ENCODE measurements around the gene GGT5.
"Not testable (repeated sequence)": the region's sequence is repeated elsewhere in the genome, so short reads cannot be mapped to it uniquely, and the experiment has no call there.

Gene GGT5

DNA sequence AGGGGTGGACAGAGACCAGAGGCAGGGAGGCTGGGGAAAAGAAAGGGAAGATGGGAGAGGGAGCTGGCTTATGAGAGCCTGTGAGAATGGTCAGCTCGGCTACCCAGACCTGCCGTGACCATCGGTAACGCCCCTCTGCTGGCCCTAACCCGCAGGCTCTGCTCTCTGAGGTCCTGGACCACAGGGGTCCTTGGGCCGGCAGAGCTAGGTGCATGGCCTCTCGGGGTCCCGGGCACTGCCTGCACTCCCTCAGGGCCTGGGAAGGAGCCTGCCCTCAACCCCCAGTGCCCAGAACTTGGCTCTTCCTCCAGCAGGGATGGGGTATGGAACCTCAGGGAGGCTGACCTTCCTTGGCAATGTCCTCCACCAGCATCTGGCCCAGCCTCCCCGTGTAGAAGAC lies 13.2 kb downstream of the GGT5 start:
- no peak for DNase-seq

DNA sequence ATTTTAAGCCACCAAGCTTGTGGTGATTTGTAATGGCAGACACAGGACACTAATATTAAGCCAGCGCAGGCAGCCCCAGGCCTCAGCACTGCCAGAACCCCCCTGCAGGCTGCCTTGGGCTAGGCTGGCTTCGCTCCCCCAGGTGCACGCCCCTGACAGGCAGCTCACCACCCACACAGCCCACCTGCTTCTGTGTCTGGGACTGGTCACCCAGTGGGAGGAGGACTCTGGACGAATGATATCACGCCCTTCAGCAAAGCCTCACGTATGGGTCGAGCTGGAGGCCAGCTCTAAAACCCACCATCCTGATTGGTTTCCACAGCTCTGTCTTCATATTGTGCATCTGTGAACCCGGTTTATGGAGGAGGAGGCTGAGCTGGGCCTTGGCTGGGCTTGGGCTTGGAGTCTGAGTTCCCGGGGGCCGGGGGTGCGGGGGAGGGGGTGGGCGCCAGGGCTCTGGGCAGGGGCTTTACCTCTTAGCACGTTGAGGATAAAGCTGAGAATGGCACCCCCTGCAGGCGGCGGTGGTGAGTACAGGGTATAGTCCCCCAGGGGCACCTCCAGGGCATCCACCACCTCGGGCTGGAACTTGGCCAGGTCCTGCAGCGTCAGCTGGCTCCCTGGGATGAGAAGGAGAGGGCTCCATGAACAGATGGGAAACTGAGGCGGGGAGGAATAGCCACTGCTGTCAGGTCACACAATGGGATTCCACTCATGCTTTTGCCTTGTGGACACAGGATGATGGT lies 13.8 kb downstream of the GGT5 start:
- no peak for DNase-seq

DNA sequence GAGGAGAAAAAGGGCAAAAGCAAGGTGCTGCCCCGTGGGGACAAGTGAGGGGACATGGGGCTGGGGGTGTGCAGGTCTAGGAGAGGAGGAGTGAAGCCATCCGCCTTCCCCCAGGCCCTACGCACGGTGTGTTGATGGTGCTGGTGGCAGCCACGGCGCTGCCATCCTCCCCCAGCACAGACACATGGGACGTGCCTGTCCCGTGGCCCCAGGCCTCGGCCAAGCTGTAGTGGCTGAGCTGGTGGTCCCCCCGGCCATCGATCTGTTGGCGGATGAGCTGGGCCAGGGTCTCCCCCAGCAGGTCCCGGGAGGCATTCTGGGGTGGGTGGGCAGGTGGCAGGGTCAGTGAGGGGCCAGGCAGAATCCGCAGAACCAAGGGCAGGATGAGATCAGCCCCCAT lies 18.9 kb downstream of the GGT5 start:
- no peak for DNase-seq

DNA sequence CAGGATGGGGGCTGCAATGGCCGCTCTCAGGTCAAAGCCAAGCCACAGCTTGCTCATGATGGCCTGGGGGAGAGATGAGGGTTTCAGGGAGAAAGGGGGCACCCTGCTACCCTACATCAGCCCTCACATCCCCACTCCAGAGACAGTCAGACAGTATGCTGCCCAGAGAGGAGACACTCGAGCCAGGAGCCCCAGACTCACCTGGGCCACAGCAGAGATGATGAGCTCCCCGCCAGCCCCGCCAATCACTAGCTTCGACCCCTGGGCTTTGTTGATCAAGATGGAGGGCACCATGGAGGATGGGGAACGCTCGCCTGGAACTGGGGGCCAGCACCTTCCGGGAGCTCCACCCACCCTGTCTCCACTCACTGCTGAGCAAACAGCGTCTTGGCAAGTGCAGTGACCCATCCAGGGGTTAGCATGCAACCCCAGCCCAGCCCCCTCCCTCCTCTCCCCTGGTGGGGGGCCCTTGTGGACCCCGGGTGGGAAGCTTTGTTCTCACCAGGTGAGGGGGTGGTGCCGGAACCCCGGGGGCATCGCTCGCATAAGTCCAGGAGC lies 19.8 kb downstream of the GGT5 start:
- DNase-seq, result no peak

DNA sequence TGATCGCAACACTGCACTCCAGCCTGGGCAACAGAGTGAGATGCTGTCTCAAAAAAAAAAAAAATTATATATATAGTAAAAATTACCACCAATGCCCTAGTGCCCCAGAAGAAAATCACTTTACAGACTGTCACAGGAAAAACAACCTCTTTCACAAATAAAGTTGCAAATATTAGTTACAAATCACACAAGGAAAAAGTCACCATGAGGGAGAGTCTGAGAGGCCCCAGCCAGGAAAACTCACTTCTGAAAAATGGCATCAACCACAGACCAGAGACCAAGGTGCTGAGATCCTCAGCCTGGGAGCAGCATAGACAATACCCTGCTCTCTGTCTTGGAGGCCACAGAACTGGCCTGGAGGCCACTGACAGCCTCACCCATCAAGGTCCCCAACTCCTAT lies 20.4 kb downstream of the GGT5 start:
- no peak for DNase-seq

DNA sequence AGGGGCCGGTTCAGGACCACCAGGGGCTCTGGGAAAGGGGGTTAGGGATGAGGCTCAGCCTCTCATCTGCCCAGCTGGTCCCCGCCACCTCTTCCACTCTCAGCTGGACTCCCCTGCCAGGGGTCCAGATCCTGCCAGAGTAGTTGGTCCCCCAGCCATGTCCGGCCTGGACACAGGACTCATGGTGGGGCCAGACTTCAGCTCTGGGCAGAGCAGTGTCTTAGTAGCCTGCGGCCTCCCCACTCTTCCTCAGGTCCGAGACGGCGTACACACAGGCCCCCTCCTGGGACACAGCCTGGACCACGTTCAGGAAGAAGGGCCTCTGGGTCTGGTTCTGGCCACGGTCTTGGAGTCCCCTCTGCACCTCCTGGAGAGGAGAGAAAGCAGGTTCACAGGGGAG lies 25.1 kb downstream of the GGT5 start:
- DNase-seq, result no peak

DNA sequence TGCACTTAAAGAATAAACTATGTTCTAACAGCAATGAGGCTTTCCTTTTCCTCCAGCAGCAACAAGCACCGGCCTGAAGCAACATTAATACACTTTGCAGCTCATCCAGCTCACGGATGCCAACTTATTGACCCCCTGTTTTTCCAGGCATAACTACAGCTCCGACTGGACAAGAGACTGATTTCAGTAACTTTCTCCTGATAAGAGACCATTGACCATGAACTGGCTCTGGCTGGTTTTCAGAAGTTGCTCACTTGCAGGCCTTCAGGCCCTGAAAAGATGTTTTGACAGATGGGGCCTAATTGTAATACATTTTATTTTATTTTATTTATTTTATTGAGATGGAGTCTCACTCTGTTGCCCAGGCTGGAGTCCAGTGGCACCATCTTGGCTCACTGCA lies 27.5 kb downstream of the GGT5 start:
- no peak for DNase-seq

DNA sequence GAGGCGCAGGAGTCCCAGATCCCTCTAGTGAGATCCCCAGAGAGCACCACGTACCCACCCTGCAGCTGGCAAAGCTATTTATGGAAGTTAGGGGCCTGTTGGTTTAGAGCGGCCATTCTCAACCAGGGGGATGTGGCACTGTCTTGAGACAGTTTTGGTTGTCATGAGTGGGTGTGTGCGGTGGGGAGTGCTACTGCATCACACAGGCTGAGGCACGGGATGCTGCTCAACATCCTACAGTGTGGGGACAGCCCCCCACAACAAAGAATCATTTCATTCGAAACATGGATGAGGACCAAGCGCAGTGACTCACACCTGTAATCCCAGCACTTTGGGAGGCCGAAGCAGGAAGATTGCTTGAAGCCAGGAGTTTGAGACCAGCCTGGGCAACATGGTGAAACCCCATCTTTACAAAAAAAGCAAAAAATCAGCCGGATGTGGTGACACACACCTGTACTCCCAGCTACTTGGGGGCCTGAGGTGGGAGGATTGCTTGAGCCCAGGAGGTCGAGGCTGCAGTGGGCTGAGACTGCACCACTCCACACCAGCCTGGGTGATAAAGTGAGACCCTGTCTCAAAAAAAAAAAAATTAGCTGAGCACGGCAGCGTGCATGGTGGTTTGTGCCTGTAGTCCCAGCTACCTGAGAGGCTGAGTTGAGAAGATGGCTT lies 28.2 kb downstream of the GGT5 start:
- no peak for DNase-seq

DNA sequence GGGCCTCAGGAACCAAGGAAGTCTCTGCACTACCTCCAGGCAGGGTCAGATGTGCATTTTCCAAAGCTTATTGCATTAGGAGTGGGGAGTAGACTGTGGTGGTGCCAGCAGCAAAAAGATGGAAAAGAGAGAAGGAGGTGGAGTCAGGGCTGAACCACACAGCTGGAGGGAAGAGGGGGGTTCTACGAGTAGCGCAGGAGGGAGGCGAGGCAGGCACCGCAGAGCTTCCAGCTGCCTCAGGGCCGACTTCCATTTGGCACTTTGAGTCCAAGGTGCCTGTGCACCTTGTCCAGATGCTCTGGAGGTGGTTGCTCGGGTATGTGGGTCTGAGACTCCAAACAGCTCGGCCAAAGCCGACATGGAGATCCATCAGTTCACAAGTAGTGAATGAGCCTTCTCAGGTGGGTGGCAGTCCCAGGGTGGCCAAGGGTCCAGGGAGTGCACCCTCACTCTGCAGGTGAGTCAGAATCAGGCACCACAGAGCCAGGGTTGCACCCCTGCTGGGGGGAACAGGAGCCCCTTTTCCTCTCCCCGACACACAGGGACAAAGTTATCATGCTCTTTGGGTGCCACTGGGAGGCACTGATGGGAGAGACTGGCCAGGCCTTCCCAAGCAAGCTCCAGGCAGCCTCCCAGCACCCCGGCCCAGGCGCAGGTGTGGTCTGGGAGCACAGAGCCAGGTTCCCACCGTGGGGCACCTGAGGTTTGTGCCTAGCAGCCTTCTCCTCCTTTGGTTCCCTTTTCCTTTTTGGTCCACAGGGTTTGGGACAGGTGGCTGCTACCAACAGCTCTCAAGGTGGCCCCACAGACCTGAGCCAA lies 30.2 kb downstream of the GGT5 start:
- no peak for DNase-seq

DNA sequence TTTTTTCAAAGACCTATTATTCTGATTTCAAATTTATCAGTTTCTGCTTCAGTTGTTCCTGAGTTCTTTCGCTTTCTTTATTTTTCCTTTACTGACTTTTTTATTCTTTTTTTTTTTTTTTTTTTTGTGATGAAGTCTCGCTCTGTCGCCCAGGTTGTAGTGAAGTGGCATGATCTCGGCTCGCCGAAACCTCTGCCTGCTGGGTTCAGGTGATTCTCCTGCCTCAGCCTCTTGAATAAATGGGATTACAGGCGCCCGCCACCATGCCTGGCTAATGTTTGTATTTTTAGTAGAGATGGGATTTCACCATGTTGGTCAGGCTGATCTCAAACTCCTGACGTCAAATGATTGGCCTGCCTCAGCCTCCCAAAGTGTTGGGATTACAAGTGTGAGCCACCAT lies 31.8 kb downstream of the GGT5 start:
- not testable (repeated sequence) for DNase-seq

DNA sequence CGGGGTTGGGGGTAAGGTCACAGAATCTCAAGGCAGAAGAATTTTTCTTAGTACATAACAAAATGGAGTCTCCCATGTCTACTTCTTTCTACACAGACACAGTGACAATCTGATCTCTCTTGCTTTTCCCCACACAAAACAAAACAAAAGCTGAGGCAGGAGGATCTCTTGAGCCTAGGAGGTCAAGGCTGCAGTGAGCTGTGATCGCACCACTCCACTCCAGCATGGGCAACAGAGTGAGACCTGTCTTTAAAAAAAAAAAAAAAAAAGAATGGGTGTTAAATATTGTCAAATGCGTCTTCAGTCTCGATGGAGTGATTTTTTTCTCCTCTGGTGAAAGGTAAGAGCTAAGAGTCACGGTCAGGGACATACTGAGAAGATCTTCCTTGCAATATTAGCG lies 33.2 kb downstream of the GGT5 start:
- DNase-seq, result not testable (repeated sequence)

DNA sequence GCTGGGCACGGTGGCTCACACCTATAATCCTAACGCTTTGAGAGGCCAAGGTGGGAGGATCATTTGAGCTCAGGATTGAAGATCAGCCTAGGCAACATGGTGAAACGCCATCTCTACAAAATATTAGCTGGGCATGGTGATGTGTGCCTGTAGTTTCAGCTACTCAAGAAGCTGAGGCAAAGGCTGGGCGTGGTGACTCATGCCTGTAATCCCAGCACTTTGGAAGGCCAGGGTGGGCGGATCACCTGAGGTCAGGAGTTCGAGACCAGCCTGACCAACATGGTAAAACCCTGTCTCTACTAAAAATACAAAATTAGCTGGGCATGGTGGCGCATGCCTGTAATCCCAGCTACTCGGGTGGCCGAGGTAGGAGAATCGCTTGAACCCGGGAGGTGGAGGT lies 34.5 kb downstream of the GGT5 start:
- DNase-seq, result not testable (repeated sequence)

DNA sequence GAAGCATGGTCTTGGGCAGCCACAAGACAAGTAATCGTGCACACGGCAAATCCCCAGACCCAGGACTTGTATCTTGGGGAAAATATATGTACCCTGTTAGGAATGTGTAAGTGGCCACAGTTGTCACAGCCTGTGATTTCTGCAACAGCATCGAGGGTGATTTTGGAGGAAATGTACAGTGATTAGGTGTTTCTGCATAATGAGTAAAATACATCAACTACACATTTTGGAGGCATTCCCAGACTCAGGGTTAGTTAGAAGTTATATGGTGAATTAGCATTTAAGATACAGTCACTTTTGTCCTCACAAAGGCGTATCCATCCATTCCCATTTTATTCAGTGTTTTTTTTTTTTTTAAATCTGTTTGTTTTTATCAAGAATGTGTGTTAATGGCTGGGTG lies 35.2 kb downstream of the GGT5 start:
- no peak for DNase-seq

DNA sequence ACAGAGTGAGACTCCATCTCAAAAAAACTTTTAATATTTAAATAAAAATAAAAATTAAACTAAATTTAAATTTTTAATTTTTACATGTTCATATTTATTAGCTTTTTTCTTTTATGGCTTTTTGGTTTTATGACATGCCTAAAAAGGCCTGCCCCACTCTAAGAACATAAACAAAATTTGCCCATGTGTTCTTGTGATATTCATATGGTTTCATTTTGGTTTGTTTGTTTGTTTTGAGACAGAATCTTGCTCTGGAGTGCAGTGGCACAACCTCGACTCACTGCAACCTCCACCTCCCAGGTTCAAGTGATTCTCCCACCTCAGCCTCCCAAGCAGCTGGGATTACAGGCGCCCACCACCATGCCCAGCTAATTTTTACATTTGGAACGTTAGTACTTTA lies 35.9 kb downstream of the GGT5 start:
- DNase-seq, result no peak

DNA sequence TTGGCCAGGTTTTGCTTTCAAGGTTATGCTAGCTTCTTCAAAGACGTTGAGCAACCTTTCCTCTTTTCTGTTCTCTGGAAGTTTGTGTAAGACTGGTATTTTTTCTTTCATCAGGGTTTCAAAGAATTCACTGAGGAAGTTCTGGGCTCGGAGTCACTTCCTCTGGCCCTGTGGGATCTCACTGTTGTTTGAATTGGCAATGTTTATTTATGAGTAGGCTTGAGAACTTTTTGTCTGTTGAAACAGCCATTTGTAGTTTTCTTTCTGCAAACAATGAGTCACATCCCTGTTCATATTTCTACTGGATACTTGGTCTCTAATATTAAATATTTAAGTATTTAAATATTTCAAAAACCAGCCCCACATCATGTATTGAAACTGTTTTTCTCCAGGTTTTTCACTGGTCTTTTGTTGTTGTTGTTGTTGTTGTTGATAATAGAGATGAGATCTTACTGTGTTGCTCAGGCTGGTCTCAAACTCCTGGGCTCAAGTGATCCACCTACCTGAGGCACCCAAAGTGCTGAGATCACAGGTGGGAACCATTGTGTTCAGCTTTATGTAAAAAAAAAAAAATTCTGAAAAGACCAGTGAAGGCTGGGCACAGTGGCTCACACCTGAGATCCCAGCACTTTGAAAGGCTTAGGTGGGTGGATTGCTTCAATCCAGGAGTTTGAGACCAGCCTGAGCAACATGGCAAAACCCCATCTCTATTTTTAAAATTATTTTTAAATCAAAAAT lies 36.7 kb downstream of the GGT5 start:
- DNase-seq, result peak in 1 of 2 donors; percentile 30

DNA sequence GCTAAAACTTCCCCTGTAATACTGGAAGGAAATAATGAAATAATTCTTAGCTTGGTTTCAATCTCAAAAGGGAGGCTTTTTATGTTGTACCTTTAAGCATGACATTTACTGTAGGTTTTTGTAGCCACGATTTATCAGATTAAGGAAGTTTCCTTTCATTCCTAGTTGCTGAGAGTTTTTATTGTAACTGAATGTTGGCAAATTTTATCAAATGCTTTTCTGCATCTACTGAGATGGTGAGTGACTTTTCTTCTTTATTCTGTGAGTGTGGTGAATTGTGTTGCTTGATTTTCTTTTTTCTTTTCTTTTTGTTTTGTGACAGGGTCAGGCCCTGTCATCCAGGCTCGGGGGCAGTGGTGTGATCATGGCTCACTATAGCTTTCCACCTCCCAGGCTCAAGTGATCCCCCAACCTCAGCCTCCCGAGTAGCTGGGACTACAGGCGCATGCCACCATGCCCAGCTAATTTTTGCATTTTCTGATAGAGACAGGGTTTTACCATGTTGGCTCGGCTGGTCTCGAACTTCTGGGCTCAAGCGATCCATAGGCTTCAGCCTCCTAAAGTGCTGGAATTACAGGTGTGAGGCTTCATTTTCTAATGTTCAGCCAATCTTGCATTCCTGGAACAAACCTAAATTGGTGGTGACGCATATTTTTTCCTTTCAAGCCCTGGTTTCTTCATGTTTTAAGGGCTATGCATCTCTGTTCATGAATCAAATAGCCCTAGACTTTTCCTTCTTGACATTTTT lies 37.4 kb downstream of the GGT5 start:
- DNase-seq, result no peak

DNA sequence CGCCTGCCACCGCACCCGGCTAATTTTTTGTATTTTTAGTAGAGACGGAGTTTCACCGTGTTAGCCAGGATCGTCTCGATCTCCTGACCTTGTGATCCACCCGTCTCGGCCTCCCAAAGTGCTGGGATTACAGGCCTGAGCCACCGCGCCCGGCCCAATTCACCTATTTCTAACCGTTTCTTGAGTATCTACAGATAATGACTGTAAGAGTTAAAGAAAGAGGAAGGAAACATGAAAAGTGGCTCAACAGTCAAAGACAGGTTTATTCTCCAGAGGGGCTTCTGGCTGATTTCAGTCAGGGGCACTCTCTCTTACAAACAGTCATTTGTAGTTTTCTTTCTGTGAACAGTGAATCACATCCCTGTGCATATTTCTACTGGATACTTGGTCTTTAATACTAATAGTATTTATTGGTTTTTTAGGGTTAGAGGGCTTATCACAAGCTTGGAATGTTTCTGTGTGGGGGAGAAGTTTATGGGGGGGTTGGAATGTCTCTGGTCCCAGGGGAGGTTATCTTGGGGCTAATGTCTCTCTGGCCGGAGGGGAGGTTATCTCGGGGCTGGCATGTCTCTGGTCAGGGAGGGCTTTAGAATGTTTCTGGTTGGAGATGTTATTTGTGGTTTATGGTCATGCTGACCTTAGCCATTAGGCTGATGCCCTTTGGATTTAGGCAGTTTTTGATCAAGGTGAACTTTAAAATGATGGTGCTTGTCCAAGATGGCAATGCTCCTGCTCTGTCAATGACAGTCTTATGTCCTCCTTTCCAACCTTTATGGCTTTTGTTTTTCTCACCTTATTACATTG lies 38.2 kb downstream of the GGT5 start:
- not testable (repeated sequence) for DNase-seq

DNA sequence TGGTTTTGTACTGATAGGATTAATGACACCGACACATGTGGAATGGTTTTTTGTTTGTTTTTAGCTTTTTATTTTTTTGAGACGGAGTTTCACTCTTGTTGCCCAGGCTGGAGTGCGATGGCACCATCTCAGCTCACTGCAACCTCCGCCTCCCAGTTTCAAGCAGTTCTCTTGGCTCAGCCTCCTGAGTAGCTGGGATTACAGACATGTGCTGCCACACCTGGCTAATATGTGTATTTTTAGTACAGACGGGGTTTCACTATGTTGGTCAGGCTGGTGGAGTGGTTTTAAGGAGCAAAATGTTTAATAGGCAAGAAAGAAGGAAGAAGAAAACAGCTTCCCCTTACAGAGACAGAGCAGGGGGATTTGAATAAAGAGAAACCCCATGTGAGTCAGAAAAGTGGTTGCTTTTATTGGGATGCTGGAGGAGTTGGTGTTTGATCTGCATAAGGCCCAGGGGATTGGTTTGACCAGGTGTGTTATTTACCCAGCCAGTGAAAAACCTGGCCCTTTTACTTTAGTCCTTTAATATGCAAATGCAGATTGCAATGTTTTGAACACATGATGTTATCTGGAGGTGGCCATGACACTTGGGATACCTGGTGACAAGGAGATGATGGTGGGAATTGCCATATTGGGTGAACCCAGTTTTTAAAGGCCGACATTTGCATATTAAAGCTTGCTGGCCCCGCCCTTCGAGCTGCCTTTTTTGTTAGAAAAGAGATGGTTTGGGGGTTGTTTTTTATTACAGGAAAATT lies 39.3 kb downstream of the GGT5 start:
- DNase-seq, result no peak

DNA sequence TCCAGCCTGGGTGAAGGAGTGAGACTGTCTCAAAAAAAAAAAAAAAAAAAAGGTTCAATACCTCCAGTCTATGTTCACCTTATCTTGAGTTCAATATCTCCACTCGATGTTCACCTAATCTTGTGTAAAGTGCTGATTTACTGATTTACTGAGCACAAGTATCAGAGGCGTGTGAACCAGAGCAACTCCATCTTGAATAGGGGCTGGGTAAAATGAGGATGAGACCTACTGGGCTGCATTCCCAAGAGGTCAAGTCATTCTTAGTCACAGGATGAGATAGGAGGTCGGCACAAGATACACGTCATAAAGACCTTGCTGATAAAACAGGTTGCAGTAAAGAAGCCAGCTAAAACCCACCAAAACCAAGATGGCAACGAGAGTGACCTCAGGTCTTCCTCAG lies 41.0 kb downstream of the GGT5 start:
- not testable (repeated sequence) for DNase-seq
